NCI-H146 treated with DMSO at 0.1 percent for 48 hours (cell line): Measurements from ENCODE around the gene ABCA10.
"Not testable (repeated sequence)": the region's sequence is repeated elsewhere in the genome, so short reads cannot be mapped to it uniquely, and the experiment has no call there.

ENCODE experiments used
- DNase-seq: peaks from one replicate; lab custom pipeline; 2025; ENCODE audit not compliant: unreplicated experiment; lab: John Stamatoyannopoulos, UW

Gene ABCA10

GRCh38 chr17:69228018-69228417 lies 606 bp downstream of the ABCA10 start:
- no peak for DNase-seq

GRCh38 chr17:69227541-69227940 lies 1.1 kb downstream of the ABCA10 start:
- DNase-seq = no peak

GRCh38 chr17:69223809-69224208 lies 4.8 kb downstream of the ABCA10 start:
- no peak for DNase-seq

GRCh38 chr17:69222707-69223258 lies 5.8 kb downstream of the ABCA10 start:
- DNase-seq = no peak

GRCh38 chr17:69220098-69220497 lies 8.5 kb downstream of the ABCA10 start:
- DNase-seq = no peak

- DNase-seq = no peak
These were observed 9.6 kb downstream of the ABCA10 start for GRCh38 chr17:69218986-69219385.

- no peak for DNase-seq
These were observed 15.4 kb downstream of the ABCA10 start for GRCh38 chr17:69213059-69213813.

GRCh38 chr17:69208640-69209039 lies 20.0 kb downstream of the ABCA10 start:
- DNase-seq = no peak

GRCh38 chr17:69207151-69207550 lies 21.5 kb downstream of the ABCA10 start:
- no peak for DNase-seq

- DNase-seq = no peak
These were observed 30.4 kb downstream of the ABCA10 start for GRCh38 chr17:69198238-69198637.

GRCh38 chr17:69196105-69196653 lies 32.4 kb downstream of the ABCA10 start:
- not testable (repeated sequence) for DNase-seq

- DNase-seq = no peak
These were observed 35.9 kb downstream of the ABCA10 start for GRCh38 chr17:69192754-69193153.

GRCh38 chr17:69188796-69189195 lies 39.8 kb downstream of the ABCA10 start:
- DNase-seq = no peak

GRCh38 chr17:69188064-69188463 lies 40.6 kb downstream of the ABCA10 start:
- DNase-seq = no peak

GRCh38 chr17:69187294-69187693 lies 41.3 kb downstream of the ABCA10 start:
- no peak for DNase-seq

GRCh38 chr17:69179227-69179952 lies 49.2 kb downstream of the ABCA10 start:
- DNase-seq = no peak

GRCh38 chr17:69176457-69176795 lies 52.2 kb downstream of the ABCA10 start:
- DNase-seq = no peak

GRCh38 chr17:69175625-69176456 lies 52.8 kb downstream of the ABCA10 start:
- DNase-seq = no peak

- no peak for DNase-seq
These were observed 53.4 kb downstream of the ABCA10 start for GRCh38 chr17:69175262-69175624.

- DNase-seq = no peak
These were observed 55.5 kb downstream of the ABCA10 start for GRCh38 chr17:69173118-69173517.

GRCh38 chr17:69170377-69170776 lies 58.2 kb downstream of the ABCA10 start:
- no peak for DNase-seq
